Mucosa of descending colon (tissue), 3 donors: ENCODE measurements around the gene RSPH9. TPM values are rescaled to one million over a fixed set of nuclear protein-coding genes. Genes with fewer than 3 reads are reported as not detected.

Source experiments
- ATAC-seq: fragments of 200-7000 bp; cut with Tn5 transposase; one replicate; pipeline ENCODE4 v1.9.1; 2020; ENCODE audit warnings: mild to moderate bottlenecking, moderate library complexity
- DNase-seq, 3 donors: peaks; one replicate each; pipeline ENCODE4 v3.0.0-alpha.2; 2020
- H3K36me3 ChIP-seq: fragments of 200-600 bp; one replicate; pipeline ENCODE4 v1.8.0; 2021; ENCODE audit warnings: low read depth, mild to moderate bottlenecking
- H3K4me1 ChIP-seq: fragments of 200-600 bp; one replicate; pipeline ENCODE4 v1.8.0; 2021; ENCODE audit warnings: low read depth, mild to moderate bottlenecking
- H3K4me3 ChIP-seq: fragments of 200-600 bp; one replicate; pipeline ENCODE4 v1.8.0; 2021; ENCODE audit warnings: mild to moderate bottlenecking
- H3K9me3 ChIP-seq: fragments of 200-600 bp; one replicate; pipeline ENCODE4 v1.8.0; 2021; ENCODE audit warnings: mild to moderate bottlenecking
- intact Hi-C, 2 donors: fragments of 100-400 bp; cut with DNase I in 1 of 2; cut with micrococcal nuclease in 1 of 2; formaldehyde crosslinking; loops; one replicate each; pipeline versions ENCODE4 v1.11.0 to v1.11.1; 2022; cut with DNase I, micrococcal nuclease
- total RNA-seq, 3 donors: library from RNA; stranded (reverse); fragmentation: NEBNext Ultra II Directional in 2 of 3; extraction: Animal tissue kit (Norgen Biotek cat#: 25700) in 2 of 3; gene quantifications; one replicate each; pipeline versions ENCODE4 v1.2.1 to v1.2.4, GENCODE V29; 2021 to 2023
- TF ChIP-seq, protein P1 (sequence below): fragments of 200-600 bp; IDR thresholded peaks from one replicate; pipeline ENCODE4 v1.8.0; 2022; ENCODE audit warnings: antibody characterized with exemption, mild to moderate bottlenecking
- donor health status: DM: no; HTN: no; CAD: no; lungs with moderate emphysema.
- donor health status: DM: no; HTN: no; CAD: no.
- donor health status: DM: no; HTN: yes; CAD: no.

RSPH9 gene
- total RNA-seq, 3 donors from 2014 or later = 0.12 TPM; not detected in 2

DNA sequence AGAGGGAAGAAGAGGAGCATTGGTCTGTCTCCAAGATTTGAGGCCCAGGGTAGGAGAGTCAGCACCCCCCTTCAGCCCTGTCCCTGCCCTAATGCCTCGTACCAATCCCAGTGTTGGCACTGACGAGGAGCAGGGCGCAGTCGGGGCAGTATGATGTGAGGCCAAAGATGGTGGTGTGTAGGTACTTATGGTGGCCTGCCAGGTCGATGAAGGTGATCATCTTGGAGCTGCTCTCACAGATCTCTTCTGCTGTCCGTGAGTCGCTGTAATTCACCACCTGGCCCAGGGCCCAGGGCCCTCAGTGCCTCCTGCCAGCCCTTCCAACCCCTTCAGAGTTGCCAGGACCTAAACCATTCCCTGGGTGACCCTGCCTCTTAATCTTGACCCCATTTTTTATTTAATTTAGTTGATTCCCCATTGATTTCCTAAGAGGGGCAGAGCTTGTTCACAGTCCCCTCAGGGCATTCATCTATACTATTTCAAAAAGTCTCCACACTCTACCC lies 20.0 kb upstream of the RSPH9 start:
- no peak for ATAC-seq
- Histone ChIP-seq H3K4me1 (peaks cover 11% of the 10 kb centered on the region), H3K36me3 (no peaks in the 10 kb centered on the region), H3K9me3 (no peaks in the 10 kb centered on the region), H3K4me3 (no peak overlapping the region)
- DNase-seq = no peak
- TF ChIP-seq, protein P1, sequence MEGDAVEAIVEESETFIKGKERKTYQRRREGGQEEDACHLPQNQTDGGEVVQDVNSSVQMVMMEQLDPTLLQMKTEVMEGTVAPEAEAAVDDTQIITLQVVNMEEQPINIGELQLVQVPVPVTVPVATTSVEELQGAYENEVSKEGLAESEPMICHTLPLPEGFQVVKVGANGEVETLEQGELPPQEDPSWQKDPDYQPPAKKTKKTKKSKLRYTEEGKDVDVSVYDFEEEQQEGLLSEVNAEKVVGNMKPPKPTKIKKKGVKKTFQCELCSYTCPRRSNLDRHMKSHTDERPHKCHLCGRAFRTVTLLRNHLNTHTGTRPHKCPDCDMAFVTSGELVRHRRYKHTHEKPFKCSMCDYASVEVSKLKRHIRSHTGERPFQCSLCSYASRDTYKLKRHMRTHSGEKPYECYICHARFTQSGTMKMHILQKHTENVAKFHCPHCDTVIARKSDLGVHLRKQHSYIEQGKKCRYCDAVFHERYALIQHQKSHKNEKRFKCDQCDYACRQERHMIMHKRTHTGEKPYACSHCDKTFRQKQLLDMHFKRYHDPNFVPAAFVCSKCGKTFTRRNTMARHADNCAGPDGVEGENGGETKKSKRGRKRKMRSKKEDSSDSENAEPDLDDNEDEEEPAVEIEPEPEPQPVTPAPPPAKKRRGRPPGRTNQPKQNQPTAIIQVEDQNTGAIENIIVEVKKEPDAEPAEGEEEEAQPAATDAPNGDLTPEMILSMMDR = no peak
- intact Hi-C loops = no loop called here

DNA sequence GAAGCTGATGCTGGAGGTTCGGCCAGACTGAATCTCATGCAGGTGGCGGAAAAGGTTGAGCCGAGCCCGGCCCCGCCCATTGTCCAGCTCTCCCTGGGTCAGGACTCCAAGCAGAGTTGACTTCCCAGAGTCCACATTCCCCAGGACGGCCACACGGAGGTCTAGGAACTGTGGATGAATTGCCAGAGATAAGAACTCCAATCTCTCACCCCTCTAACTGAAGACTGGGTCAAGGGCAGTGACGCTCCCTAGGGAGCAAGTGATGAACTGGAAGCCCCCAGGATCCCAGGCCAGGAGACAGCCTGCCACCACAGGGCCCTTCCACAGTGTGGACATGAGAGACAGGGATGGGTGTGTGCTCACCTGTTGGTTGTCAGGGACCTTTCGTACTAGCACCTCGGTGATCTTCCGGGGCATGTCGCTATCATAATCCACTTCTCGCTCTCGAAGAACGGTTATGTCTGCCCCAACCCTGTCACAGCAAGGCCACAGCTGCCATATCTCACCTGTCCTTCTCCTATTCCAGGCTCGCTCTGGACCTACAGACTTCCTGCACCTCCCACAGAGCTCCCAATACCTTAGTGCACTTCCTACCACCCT lies 19.3 kb upstream of the RSPH9 start:
- Histone ChIP-seq H3K36me3 (no peaks in the 10 kb centered on the region), H3K4me3 (no peak overlapping the region), H3K9me3 (no peaks in the 10 kb centered on the region), H3K4me1 (peaks cover 17% of the 10 kb centered on the region)
- ATAC-seq (no peak), DNase-seq (no peak)
- intact Hi-C loops = no loop called here
- TF ChIP-seq, protein P1 = no peak

DNA sequence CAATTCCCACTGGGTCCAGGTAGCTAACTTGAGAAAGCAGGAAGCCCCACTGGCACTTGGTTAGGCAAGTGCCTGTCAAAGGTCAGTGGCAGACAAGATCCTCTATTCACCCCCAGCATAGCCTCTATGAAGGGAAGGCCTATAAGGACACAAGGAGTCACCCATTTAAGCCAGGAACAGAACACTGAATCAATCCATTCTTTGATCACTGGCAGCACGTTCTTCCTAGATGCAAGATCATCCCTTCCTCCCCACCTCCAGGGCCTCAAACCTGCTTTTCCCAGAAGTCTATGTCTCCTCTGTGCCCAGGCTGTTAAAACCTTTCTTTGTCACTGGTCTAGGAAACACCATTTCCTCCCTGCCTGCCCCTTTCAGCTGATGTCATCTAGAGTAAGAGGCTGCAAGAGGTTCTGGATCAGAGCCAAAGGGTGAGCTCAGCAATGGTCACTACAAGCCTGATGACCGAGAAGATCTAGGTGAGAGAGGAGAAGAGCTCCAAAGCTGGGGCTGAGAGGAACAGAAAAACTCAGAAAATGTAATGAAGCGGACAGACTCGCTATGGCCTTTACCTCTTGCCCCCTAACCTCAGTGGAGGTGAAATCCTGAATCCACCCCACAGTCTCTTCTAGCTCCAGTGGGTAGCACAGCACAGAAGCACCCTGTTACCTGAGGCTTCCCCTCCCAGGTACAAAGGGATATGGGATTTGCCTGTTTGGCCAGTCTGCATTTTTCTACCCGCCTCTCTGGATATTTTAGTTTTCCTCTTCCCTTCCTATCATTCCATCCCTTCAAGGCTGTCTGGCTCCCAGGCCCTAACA lies 17.6 kb upstream of the RSPH9 start:
- intact Hi-C loops = no loop called here
- TF ChIP-seq, protein P1 = no peak
- peak in 2 of 3 donors; percentile 32 to 79 for DNase-seq
- peak; percentile 2 for ATAC-seq
- H3K4me1 ChIP-seq = peaks cover 18% of the 10 kb centered on the region
- H3K9me3 ChIP-seq = no peaks in the 10 kb centered on the region
- H3K4me3 ChIP-seq = no peak overlapping the region
- H3K36me3 ChIP-seq = no peaks in the 10 kb centered on the region

DNA sequence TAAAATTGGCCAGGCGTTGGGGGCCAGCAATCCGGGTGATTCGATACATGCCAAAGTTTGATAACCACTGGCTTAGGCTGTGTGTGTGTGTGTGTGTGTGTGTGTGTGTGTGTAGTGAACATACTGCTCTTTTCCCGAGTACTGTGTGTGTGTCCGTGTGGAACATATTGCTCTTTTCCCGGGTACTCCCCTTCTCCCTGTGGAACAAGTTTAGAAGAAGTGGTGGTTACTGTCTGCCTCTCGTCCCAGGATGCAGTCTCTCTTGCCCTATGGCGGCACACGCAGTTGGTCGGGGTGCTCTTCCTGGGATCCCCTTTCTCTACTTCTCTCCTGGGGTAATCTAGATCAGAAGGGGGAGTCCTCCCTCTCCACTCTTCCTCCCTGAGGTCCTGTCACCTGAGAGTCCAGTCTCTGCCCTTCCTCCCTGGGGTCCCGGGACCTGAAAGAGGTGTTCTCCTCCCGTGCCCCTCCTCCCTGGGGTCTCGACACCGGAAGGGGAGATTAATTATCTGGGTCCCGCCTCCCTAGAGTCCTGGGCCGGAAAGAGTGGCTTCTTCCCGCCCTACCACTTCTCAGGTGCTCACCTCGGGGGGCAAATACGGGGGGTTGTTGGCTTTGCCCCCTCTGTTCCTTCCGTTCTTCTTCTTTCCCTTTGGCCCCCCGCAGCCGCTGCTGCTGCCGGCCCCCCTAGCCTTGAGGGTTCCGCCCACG lies 16.3 kb upstream of the RSPH9 start:
- DNase-seq (peak; percentile 66 to 75 (median 73)), ATAC-seq (peak; percentile 5)
- intact Hi-C loops = no loop called here
- Histone ChIP-seq H3K36me3 (no peaks in the 10 kb centered on the region), H3K9me3 (no peaks in the 10 kb centered on the region), H3K4me3 (peak overlapping the region; percentile 80), H3K4me1 (peaks cover 18% of the 10 kb centered on the region)
- TF ChIP-seq, protein P1 = no peak

DNA sequence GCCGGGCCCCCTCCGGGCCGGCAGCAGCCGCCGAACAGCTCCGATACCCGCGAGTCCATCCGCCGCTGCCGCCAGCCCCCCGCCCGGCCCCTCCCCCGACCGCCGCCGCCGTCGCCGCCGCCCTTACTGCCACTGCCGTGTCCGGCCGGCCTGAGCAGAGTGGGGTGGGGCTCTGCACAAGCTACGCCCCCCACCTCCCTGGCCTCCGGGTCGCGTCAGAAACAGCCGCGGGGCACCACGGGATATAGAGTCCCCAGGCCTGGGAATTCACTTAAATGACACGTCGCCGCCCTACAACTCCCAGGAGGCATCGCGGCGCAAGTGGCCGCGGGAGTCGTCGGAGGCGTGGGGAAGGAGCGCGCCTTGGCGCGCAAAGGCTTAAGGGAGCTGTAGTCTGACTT lies 15.7 kb upstream of the RSPH9 start, which contains the start of gene GTPBP2:
GTPBP2 (minus strand) TSS at position 161 of the 401 bp plus-strand sequence; CDS start at position 59, 102 bp downstream.
- H3K4me1 ChIP-seq = peaks cover 18% of the 10 kb centered on the region
- H3K36me3 ChIP-seq = no peaks in the 10 kb centered on the region
- intact Hi-C loops = no loop called here
- DNase-seq (peak; percentile 99 to 100 (median 99)), ATAC-seq (peak; percentile 86)
- H3K4me3 ChIP-seq = peak within 1 kb of the TSS; percentile 80
- no peaks in the 10 kb centered on the region for H3K9me3 ChIP-seq
- TF ChIP-seq, protein P1 = no peak
